Activated CD4-positive, alpha-beta T cell treated with anti-CD3 and anti-CD28 coated beads, Interleukin-10, Interleukin-2, amounts not matched to agents 100 ng/mL and 50 ng/mL, durations not matched to agents 16 hours and 8 hours (primary cell): Measurements from ENCODE around the gene KAT2B.

ENCODE experiments used
- DNase-seq: peaks from one replicate; pipeline ENCODE4 v3.0.0-alpha.2; 2020

KAT2B gene

GRCh38 chr3:20100151-20100550, 59.9 kb downstream of the KAT2B start:
- peak; percentile 28 for DNase-seq

DNA sequence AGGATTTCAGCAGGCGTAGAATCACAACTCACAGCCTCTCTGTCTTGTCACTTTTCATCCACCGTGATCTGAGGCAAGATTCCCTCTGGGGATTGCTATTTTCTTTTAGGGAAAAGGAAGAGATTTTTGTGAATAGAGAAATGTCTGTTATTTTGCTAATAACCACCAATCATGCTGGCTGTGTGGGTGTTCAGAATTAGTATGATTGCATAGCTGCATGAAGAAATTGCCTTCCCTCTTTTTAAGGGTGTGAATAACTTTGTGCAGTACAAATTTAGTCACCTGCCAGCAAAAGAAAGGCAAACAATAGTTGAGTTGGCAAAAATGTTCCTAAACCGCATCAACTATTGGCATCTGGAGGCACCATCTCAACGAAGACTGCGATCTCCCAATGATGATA, 60.8 kb downstream of the KAT2B start:
- DNase-seq, result no peak

GRCh38 chr3:20103731-20104130, 63.5 kb downstream of the KAT2B start:
- peak; percentile 37 for DNase-seq

GRCh38 chr3:20104167-20104661, 64.0 kb downstream of the KAT2B start:
- peak; percentile 85 for DNase-seq

DNA sequence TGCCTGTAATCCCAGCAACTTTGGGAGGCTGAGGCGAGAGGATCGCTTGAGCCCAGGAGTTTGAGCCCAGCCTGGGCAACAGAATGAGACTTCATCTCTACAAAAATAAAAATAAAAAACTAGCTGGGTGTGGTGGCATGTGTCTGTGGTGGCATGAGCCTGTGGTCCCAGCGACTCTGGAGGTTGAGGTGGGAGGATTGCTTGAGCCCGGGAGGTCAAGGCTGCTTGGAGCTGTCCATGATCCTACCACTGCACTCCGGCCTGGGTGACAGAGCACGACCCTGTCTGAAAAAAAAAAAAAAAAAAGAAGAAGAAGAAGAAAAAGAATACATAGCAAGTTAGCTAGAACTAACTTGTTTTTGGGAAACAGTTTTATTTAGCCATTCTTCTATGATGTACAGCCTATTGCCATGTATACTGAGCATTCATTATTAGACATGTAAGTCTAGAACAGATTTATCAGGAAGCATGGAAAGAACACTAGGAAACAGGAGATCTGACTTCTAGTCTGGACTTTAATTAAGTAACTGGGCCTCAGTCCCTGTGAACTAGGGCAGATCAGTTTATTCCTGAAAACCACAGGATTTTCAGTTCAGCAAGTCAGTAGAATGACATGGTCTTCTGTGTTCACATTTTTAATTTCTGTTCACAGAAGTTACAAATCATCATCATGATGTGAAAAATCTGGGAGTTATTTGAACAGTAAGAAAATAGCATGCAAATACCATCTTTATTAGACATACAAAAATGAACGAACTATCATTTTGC, 65.5 kb downstream of the KAT2B start:
- DNase-seq, result no peak

DNA sequence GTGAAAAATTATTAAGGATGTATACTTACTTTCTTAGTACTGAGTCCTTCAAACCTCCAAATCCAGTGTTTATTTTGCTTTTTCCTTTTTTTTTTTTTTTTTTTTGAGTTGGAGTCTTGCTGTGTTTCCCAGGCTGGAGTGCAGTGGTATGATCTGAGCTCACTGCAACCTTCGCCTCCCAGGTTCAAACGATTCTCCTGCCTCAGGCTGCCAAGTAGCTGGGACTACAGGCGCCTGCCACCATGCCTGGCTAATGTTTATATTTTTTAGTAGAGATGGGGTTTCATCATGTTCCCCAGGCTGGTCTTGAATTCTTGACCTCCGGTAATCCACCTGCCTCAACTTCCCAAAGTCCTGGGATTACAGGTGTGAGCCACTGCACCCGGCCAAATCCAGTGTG, 67.5 kb downstream of the KAT2B start:
- DNase-seq, result no peak

- no peak for DNase-seq
Measured at GRCh38 chr3:20108869-20109268, 68.6 kb downstream of the KAT2B start.

GRCh38 chr3:20110826-20111225, 70.6 kb downstream of the KAT2B start:
- DNase-seq, result no peak

- no peak for DNase-seq
Measured at GRCh38 chr3:20111836-20112235, 71.6 kb downstream of the KAT2B start.

- no peak for DNase-seq
Measured at GRCh38 chr3:20121088-20121487, 80.8 kb downstream of the KAT2B start.

DNA sequence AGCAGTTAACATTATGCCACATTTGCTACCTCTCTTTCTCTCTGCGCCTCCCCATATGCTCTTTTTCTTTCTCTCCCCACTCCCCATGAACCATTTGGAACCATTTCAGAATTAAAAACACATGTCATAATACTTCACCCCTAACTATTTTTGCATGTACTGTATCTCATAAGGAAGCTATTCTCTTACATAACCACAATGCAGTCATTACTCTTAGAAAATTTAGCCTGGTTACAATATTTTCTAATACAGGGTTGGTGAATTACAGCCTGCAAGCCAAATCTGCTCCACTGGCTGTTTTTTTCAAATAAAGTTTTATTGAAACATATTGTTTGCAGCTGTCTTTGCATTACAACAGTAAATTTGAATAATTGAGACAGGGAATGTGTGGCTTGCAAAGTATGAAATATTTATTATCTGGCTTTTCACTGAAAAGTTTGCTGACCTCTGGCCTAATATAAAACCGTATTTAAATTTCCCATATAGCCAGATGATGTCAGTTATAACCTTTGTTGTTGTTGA, 82.9 kb downstream of the KAT2B start:
- no peak for DNase-seq

DNA sequence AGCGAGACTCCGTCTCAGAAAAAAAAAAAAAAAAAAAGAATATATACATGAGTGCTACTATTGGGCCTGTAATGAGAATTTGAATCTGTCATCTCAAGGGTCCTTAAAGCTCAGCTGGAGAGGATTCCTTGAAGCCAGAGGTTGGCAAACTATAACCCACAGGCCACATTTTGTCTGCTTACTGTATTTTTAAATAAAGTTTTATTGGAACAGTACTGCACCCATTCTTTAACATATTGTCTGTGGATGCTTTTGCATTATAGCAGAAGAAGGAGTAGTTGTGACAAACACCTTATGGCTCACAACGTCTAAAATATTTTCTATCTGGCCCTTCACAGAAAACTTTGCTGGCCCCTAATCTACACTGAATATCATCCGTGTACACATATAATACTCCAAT, 85.0 kb downstream of the KAT2B start:
- DNase-seq, result no peak

- DNase-seq, result no peak
Measured at GRCh38 chr3:20125897-20126296, 85.7 kb downstream of the KAT2B start.

DNA sequence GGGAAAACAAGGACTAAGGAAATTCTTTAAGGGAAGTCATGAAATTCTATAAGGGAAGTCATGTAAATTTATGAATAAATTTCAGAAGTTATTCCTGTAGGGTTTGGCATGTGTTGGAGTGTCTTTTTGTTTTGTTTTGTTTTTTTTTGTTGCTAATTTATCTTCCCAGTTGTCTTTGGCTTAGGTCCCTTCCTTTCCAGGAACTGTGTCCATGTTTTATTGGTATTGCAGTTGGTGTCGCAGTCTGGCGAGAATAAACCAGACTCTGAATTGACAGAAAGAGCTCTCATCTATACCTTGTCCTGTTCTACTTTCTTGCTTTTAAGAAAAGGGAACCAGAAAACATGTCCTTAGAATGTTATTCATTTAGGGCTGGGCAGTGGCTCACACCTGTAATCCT, 88.1 kb downstream of the KAT2B start:
- no peak for DNase-seq

DNA sequence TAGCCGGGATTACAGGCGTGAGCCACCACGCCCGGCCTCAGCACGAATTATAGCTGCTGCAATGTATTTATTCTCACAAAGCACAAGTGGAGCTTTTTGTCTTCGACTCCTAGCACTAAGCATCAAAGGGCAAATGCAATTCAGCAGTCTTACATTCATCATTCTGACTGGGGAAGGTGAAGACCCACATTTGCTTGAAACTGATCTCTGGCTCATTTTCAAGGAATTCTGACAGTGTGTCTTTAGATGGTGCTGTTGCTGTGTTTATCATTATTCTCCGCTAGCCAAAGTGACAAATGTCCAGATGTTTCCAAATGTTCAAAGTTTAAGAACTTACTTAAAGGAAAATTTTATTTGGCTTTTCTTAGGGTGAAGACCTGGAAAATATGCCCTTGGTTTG, 89.9 kb downstream of the KAT2B start:
- DNase-seq, result no peak

DNA sequence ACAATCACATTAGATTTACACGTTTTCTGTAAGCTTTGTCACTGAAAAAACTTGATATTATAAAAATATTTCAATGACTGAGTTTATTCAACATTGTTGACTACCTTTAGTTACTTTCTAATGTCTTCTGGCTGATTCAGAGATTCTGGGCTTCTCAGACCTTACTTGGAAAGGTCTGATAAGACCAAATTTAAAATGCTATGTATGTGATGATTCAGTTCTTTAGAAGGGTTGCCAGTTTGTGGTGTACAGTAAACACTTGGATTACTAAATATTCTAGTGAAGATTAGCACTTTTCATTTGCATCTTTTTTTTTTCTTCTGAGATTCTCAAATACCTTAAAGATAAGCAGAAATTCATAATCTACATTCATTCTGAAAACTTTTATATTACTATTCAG, 96.0 kb downstream of the KAT2B start:
- no peak for DNase-seq

GRCh38 chr3:20137647-20138046, 97.4 kb downstream of the KAT2B start:
- DNase-seq, result no peak

DNA sequence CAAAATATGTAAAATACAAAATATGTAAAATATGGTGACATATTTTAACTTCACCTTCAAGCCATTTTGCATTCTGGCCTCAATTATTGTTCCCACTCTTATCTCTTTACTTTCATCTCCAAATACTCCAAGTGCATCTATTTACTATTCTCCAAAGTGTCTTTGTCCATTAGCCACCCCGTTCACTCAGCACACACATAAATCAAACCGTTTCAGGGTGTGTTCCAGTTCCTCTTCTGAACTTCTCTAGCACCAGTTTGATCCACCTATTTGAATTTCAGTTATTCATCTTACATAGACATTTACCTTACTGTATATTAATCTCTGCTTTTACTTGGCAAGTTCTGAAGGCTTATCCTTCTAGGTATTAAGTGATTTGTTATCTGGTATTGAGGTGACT, 100.6 kb downstream of the KAT2B start:
- DNase-seq, result no peak

DNA sequence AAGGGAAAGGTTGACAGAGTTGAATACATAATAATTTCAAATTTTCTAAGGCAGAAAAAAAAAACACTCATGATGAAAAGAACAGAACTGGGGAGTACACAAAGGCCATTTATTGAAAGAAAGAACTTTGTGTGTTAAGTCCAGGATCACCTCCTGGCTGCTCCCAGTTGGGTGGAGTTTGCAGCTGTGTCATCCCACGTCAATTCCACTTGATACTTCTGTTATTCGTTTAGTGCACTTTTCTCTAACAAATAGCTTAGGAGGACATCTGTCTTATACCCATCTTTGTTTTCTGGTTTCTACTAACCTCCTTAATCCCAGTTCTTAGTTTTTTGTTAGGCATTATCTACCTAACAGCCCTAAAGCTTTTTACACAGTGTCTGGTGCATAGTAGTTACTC, 101.1 kb downstream of the KAT2B start:
- no peak for DNase-seq

- DNase-seq, result no peak
Measured at GRCh38 chr3:20141851-20142250, 101.6 kb downstream of the KAT2B start.

GRCh38 chr3:20142517-20142916, 102.3 kb downstream of the KAT2B start:
- DNase-seq, result no peak

GRCh38 chr3:20143519-20143918, 103.3 kb downstream of the KAT2B start:
- no peak for DNase-seq

GRCh38 chr3:20145874-20146273, 105.6 kb downstream of the KAT2B start:
- no peak for DNase-seq

DNA sequence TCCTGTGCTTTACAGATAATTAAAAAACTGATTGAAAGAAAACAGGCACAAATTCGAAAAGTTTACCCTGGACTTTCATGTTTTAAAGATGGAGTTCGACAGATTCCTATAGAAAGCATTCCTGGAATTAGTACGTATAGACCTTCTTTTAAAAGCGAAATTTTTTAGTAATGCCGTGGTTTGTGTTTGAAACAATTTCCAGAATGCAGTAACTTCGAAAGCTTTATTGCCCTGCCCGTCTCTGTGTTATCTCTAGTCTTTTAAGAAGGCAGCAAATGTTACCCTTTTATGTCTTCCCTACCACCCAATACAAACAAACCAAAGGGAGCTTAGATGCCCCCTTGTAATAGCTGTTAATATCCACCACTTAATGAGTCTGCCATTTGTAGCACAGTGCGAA, 106.1 kb downstream of the KAT2B start:
- no peak for DNase-seq

- no peak for DNase-seq
Measured at GRCh38 chr3:20147361-20147760, 107.1 kb downstream of the KAT2B start.
